GM19239 (cell line): Measurements from ENCODE around the gene NANOS3.

Source experiments
- DNase-seq: peaks from one replicate; pipeline ENCODE4 v3.0.0; 2011; ENCODE audit warnings: low spot score; ENCODE audit not compliant: insufficient read length
- FAIRE-seq: peaks from 2 replicates; lab custom pipeline; 2011; peaks lifted over from hg19 to GRCh38; lab: Jason Lieb, UNC

Gene NANOS3

DNA sequence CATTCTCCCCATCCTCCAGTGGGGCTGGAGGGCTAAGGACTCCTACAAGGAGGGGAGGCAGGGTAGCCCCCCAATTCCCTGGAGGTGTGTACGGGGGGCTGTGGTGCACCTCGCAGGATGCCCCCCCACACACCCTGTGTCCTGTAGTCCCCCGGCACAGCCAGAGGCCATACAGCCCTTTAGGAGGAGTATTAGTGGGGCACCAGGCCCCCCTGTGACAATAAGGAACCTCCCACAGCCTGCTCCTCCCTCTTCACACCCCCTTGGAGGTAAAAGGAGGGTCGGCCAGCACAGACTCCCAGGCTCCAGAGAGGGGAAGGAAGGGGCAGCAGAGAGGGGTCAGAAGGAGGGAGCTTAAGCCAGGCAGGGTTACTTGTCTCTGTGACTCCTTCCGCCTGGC lies at the start of gene NANOS3:
NANOS3 (plus strand) TSS at position 301 of the 400 bp plus-strand sequence. CDS start 115 bp downstream, outside the sequence.
- DNase-seq (no peak), FAIRE-seq (no peak)

GRCh38 chr19:13827656-13828055 lies 49.3 kb upstream of the NANOS3 start:
- FAIRE-seq (no peak), DNase-seq (no peak)

DNA sequence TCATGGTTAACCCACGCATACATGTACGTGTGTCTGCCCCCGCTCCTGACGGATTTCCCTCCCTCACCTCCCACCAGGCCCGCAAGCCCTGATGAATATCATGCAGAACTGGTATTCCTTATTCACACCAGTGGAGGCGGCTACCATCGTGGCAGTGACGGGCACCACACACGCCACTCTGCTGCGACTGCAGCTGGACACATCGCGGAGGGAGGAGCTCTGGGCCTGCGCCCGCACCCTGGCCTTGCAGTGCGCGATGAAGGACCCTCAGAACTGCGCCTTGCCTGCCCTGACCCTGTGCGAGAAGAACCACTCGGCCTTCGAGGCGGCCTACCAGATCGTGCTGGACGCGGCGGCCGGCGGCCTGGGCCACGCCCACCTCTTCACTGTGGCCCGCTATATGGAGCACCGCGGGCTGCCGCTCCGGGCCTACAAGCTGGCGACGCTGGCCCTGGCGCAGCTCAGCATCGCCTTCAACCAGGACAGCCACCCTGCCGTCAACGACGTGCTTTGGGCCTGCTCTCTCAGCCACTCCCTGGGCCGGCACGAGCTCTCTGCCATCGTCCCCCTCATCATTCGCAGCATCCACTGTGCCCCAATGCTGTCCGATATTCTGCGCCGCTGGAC lies 46.7 kb upstream of the NANOS3 start:
- no peak for FAIRE-seq
- DNase-seq, result no peak

- FAIRE-seq (no peak), DNase-seq (no peak)
These were observed 46.0 kb upstream of the NANOS3 start for GRCh38 chr19:13830741-13831536.

DNA sequence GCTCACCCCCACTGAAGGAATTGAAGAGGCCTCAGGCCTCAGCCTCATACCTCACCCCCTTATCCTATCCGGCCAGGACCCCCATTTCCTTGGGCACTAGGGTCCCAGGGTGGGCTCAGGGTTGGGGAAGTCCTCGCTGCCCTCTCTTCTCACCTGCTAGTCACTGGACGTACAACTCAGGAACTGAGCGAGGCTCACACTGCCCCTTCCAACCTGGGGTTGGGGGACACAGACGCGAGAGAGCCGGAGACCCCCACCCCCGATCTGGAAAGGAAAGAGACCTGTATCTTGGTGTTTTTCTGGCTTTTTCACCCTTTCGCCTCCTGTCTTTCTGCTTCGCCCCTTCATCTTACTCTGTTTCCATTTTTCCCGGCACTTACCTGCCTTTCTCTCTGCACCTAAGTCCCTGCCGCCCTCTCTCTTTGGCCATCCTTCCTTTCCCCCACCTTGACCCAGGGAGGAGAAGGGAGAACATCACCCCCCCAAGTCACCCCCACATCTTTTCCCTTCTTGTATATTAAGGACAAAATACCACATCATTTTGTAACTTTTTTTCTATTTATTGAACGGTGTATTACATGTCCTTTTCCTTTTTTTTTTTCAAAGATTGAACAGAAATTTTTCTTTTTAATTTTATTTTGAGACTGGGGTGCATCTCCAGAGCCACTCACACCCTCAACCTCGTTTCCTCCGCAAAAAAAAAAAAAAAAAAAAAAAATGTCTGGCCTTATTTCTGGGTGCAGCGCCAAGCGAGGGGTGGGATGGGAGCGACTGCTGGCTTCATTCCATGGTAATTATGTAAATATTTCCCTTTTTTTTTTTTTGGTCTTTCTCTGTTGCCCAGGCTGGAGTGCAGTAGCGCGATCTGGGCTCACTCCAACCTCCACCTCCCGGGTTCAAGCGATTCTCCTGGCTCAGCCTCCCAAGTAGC lies 45.1 kb upstream of the NANOS3 start:
- no peak for FAIRE-seq
- DNase-seq, result no peak

GRCh38 chr19:13833330-13834243 lies 43.3 kb upstream of the NANOS3 start:
- peak; percentile 99 for DNase-seq

DNA sequence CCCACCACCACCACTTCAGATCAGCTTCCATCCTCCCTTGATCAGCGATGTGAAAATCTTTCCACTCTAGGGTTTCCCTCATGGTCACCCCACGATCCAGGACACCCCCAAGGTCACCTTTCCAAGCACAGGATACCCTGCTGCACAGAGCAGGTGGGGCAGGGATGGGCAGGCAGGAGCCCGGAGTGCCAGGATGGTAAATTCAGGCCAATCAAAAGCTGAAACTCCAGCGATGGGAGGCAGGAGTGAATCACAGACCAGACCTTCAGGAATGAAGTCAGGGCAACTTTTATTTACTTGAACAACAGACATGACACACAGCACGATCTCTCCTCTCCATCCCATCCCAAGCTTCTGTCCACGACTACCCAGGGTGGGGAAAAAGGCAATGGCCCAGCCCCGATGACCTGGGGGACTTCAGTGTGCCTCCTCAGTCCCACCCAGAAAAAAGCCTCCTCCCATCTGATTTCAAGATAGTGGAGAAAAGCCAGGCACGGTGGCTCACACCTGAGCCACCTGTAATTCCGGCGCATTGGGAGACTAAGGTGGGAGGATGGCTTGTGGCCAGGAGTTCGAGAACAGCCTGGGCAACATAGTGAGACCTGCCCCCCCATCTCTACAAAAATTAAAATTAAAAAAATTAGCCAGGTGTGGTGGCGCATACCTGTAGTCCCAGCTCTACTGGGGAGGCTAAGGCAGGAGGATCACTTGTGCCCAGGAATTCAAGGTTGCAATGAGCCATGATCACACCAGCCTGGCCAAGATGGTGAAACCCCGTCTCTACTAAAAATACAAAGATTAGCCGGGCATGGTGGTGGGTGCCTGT lies 42.5 kb upstream of the NANOS3 start:
- FAIRE-seq, result no peak

More at GRCh38 chr19:13833330-13834243, 43.3 kb upstream of the NANOS3 start:
- peak; percentile 92 for FAIRE-seq

DNA sequence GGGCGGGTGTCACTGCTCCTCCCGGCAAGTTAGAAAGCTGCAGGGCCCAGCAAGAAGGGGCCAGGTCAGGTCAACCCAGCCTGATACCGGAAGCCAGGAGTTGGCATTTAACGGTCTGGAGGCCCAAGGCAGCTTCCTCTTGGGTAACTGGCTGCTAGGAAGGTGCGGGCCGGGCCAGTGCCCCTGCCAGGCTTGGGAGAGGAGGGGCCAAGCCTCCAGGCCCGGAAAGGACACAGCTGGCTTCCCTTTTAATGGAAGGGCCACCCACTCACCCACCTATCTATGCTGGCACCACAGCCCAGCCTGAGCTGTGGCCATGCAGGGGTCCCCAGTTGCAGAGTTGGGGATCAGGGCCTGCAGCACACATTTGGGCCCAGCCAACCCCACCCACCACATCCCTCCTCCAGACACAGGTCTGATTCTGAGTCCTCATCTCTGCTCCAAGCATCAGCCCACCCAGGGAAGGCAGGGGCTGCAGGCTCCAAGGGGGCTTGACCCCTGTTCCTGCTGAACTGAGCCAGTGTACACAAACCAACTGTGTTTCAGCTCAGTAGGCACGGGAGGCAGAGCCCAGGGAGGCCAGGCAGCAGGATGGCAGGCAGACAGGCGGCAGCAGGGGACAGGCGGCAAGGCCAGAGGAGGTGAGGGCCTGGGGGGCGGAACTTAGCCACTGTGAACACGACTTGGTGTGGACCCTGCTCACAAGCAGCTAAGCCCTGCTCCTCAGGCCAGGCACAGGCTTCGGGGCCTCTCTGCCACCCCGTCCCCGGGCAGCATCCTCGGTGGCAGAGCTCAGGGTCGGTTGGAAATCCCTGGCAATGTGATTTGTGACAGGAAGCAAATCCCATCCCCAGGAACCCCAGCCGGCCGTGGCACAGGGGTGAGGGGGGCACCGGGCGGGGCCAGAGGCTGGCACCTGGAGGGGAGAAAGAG lies 40.9 kb upstream of the NANOS3 start:
- FAIRE-seq (no peak), DNase-seq (no peak)

More for the DNA sequence above, 42.5 kb upstream of the NANOS3 start:
- no peak for DNase-seq

GRCh38 chr19:13838435-13839129 lies 38.4 kb upstream of the NANOS3 start:
- FAIRE-seq (no peak), DNase-seq (no peak)

DNA sequence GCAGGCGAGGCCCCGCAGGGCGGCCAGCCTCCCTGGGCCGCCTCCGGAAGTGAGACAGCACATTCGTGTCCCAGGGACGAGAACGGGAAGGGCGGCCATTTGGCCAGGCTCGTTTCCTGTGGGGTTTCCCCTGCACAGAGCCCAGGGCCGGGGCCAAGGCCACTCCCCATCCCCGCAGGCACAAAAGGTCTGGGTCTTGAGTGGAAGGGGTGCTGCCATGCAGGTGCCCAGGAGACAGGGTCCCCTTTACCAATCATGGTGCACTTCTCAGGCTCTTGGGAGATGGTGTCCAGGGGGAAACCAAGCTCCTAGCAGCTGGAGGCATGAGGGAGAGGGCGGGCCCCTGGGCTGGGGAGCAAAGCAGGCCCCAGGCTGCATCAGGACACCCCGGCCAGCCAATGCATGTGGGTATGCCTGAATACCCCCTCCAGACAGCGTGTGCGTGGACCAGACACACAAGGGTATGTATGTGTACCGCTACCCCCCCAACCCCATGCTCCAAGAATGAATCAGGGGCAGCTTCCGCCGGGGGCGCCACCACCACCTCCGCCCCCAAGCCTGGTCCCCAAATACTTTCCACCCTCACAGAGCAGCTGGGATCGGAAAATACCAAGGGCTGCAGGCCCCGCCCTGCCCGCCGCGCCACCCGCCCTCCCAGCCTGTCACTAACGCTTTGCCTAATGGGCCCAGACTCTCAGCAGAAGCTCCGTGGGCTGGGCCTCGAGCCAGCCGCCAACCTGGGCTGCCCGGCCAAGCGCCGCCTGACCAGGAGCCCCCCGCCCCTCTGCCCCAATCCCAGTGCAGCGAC lies 37.6 kb upstream of the NANOS3 start:
- peak; percentile 94 for FAIRE-seq
- DNase-seq, result peak; percentile 93

DNA sequence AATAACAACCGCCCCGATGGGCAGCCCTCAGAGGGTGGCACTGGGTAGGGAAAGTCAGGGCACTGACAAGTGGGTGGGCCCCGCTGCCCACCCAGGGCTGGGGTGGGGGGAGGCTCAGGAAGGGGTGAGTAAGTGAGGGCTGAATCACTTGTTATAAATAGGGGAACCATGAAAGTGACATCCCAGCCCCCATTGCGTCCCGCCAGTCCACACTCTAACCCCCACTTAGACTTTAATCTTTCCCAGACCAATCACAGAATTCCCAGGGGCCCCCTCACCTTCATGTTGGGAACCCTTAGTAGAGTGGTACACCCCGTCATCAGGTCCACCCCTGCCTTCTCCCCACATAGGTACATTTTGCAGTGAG lies 37.0 kb upstream of the NANOS3 start:
- FAIRE-seq (no peak), DNase-seq (no peak)

DNA sequence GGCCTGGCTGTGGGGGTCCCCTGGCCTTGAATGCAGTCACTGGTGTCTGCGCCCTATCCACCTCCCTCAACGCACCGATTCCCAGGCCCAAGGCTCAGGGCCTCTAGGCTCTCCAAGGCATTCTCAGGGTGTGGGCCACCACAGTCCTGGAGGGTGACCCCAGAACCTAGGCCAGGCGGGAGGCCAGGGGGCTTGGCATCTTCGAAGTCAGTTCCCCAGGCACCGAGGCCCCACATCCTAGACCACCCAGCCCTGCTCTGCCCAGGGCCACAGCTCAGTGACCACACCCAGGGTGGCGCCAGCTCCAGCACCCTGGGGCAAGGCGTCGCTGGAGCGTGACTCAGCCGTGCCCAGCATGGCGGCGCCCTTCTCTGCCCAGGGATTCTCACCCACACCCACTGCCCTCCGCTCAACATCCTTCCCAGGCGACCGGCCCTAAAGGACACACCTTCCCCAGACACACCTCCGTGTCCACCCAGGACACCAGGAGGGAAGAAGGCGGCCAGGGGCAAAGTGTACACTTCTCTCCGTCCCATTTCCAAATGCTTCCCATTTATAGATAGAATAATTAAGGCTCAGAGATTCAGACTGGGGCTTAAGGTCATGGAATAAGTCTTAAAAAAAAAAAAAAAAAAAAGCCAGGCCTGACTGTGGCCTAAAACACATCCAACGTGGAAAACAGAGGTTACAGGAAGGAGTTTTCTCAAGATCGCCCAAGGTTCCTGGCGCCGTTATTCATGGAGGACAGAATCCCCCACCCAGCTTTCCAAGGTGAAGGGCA lies 36.4 kb upstream of the NANOS3 start:
- DNase-seq, result no peak
- FAIRE-seq, result peak; percentile 4

- no peak for FAIRE-seq
These were observed 35.6 kb upstream of the NANOS3 start for GRCh38 chr19:13841086-13841961.

GRCh38 chr19:13841962-13842290 lies 35.0 kb upstream of the NANOS3 start:
- DNase-seq (no peak), FAIRE-seq (no peak)

More at GRCh38 chr19:13841086-13841961, 35.6 kb upstream of the NANOS3 start:
- no peak for DNase-seq
